H1 (cell line): ENCODE measurements around the gene TBC1D19. TPM values are rescaled to one million over a fixed set of nuclear protein-coding genes. Genes with fewer than 3 reads are reported as not detected.

Source experiments
- CTCF ChIA-PET: fragments of 300-600 bp; sonication (Branson Sonifier 250); formaldehyde crosslinking; loops from one replicate; lab custom pipeline; 2021; ENCODE audit not compliant: partially characterized antibody; lab: Charles Lee
- POLR2A ChIA-PET: fragments of 300-600 bp; sonication (Branson Sonifier 250); formaldehyde crosslinking; loops from one replicate; lab custom pipeline; 2021; ENCODE audit warnings: inconsistent platforms; ENCODE audit not compliant: partially characterized antibody; lab: Charles Lee
- DNase-seq, 2 experiments: peaks; one replicate each; pipeline versions ENCODE4 v3.0.0 to v3.0.0-alpha.2; 2010 to 2022; ENCODE audit warnings: low spot score in 2 of 2, low read depth in 1 of 2, mixed read lengths in 1 of 2
- FAIRE-seq: peaks from 2 replicates; lab custom pipeline; 2011; peaks lifted over from hg19 to GRCh38; lab: Jason Lieb, UNC
- H2AFZ ChIP-seq: 2 replicates; pipeline ENCODE4 v1.8.1; 2012; ENCODE audit warnings: low read length, inconsistent platforms
- H2AK5ac ChIP-seq: 2 replicates; pipeline ENCODE4 v1.6.1; 2013; ENCODE audit warnings: low read depth, low read length
- H2BK120ac ChIP-seq: replicated peaks from 2 replicates; pipeline ENCODE3; 2013; ENCODE audit warnings: low read depth, low read length, inconsistent platforms
- H2BK12ac ChIP-seq: 2 replicates; pipeline ENCODE4 v1.6.1; 2013; ENCODE audit warnings: low read depth, low read length
- H2BK15ac ChIP-seq: 2 replicates; pipeline ENCODE4 v1.6.1; 2013; ENCODE audit warnings: low read length
- H2BK20ac ChIP-seq: 2 replicates; pipeline ENCODE4 v1.6.1; 2013; ENCODE audit warnings: low read length
- H2BK5ac ChIP-seq: 2 replicates; pipeline ENCODE4 v1.6.1; 2013; ENCODE audit warnings: low read depth, low read length
- H3K14ac ChIP-seq: 2 replicates; pipeline ENCODE4 v1.6.1; 2013; ENCODE audit warnings: inconsistent platforms; ENCODE audit not compliant: insufficient read length
- H3K18ac ChIP-seq: 2 replicates; pipeline ENCODE4 v1.6.1; 2013; ENCODE audit warnings: low read length; ENCODE audit errors: extremely low read depth
- H3K23ac ChIP-seq: 2 replicates; pipeline ENCODE4 v1.6.1; 2013; ENCODE audit warnings: inconsistent platforms; ENCODE audit not compliant: insufficient read length
- H3K23me2 ChIP-seq: 2 replicates; pipeline ENCODE4 v1.6.1; 2013; ENCODE audit warnings: low read depth, low read length
- H3K27ac ChIP-seq: 2 replicates; pipeline ENCODE4 v1.6.1; 2011; ENCODE audit warnings: low read depth, low read length, inconsistent platforms
- H3K27me3 ChIP-seq, 4 experiments: replicated peaks in 1 of 4; 1 replicate in 1 of 4; 2 replicates in 3 of 4; pipeline versions ENCODE4 v1.6.1 to v1.8.1; 2011 to 2013; ENCODE audit warnings: low read length in 3 of 4, mild to moderate bottlenecking in 3 of 4, inconsistent platforms in 2 of 4, mixed read lengths in 2 of 4, moderate library complexity in 1 of 4; ENCODE audit not compliant: control insufficient read depth in 3 of 4, insufficient read depth in 3 of 4; ENCODE audit errors: extremely low read depth in 1 of 4
- H3K36me3 ChIP-seq, 4 experiments: 2 replicates each; pipeline versions ENCODE4 v1.6.1 to v1.8.1; 2011 to 2013; ENCODE audit warnings: mild to moderate bottlenecking in 4 of 4, low read length in 3 of 4, moderate library complexity in 2 of 4, control low read depth in 1 of 4, inconsistent platforms in 1 of 4; ENCODE audit not compliant: insufficient read depth in 4 of 4, control insufficient read depth in 2 of 4
- H3K4ac ChIP-seq: replicated peaks from 2 replicates; pipeline ENCODE3; 2013; ENCODE audit warnings: low read length, low read depth, mixed read lengths, inconsistent platforms; ENCODE audit not compliant: insufficient read length
- H3K4me1 ChIP-seq, 4 experiments: replicated peaks in 1 of 4; 1 replicate in 1 of 4; 2 replicates in 3 of 4; pipeline versions ENCODE4 v1.6.1 to v1.8.1; 2011 to 2013; ENCODE audit warnings: low read length in 3 of 4, inconsistent platforms in 2 of 4, mixed read lengths in 1 of 4; ENCODE audit not compliant: insufficient read depth in 4 of 4, control insufficient read depth in 3 of 4
- H3K4me2 ChIP-seq, 2 experiments: 2 replicates each; pipeline versions ENCODE4 v1.6.1 to v1.8.1; 2011 to 2013; ENCODE audit warnings: low read depth in 2 of 2, low read length in 2 of 2, control low read depth in 1 of 2, inconsistent platforms in 1 of 2, mild to moderate bottlenecking in 1 of 2; ENCODE audit not compliant: insufficient read depth in 1 of 2
- H3K4me3 ChIP-seq, 4 experiments: fragments of 200-600, 300-600 bp in 1 of 4; sonication (generic), shearing (Covaris generic), sonication (Bioruptor Twin) in 1 of 4; 2 replicates each; pipeline versions ENCODE4 v1.5.1 to v1.8.1; 2011 to 2016; ENCODE audit warnings: low read length in 4 of 4, low read depth in 3 of 4, control low read depth in 2 of 4, inconsistent platforms in 2 of 4, mild to moderate bottlenecking in 2 of 4, mixed read lengths in 1 of 4, moderate library complexity in 1 of 4; ENCODE audit not compliant: insufficient read depth in 2 of 4; ENCODE audit errors: extremely low read depth in 1 of 4
- H3K56ac ChIP-seq: replicated peaks from 2 replicates; pipeline ENCODE3; 2013; ENCODE audit warnings: low read depth, mild to moderate bottlenecking, mixed read lengths, low read length, inconsistent platforms; ENCODE audit not compliant: insufficient read length
- H3K79me1 ChIP-seq: 2 replicates; pipeline ENCODE4 v1.6.1; 2013; ENCODE audit warnings: low read depth, low read length, control low read depth
- H3K79me2 ChIP-seq, 2 experiments: 2 replicates each; pipeline versions ENCODE4 v1.6.1 to v1.8.1; 2012 to 2013; ENCODE audit warnings: low read length in 2 of 2, mild to moderate bottlenecking in 2 of 2, inconsistent platforms in 1 of 2; ENCODE audit not compliant: insufficient read depth in 2 of 2, control insufficient read depth in 1 of 2
- H3K9ac ChIP-seq, 4 experiments: replicated peaks in 1 of 4; 1 replicate in 1 of 4; 2 replicates in 3 of 4; pipeline versions ENCODE4 v1.6.1 to v1.8.1; 2011 to 2013; ENCODE audit warnings: low read depth in 3 of 4, low read length in 3 of 4, control low read depth in 2 of 4, mild to moderate bottlenecking in 2 of 4, moderate library complexity in 2 of 4, inconsistent platforms in 1 of 4; ENCODE audit errors: extremely low read depth in 1 of 4
- H3K9me3 ChIP-seq, 2 experiments: 2 replicates each; pipeline versions ENCODE4 v1.6.1 to v1.8.1; 2012 to 2013; ENCODE audit warnings: mild to moderate bottlenecking in 2 of 2, moderate library complexity in 2 of 2, control low read depth in 1 of 2, inconsistent platforms in 1 of 2, low read depth in 1 of 2, low read length in 1 of 2, mixed read lengths in 1 of 2; ENCODE audit not compliant: insufficient read depth in 2 of 2
- H4K20me1 ChIP-seq, 2 experiments: replicated peaks in 1 of 2; 2 replicates each; pipeline versions ENCODE3 to v1.8.1; 2011 to 2013; ENCODE audit warnings: inconsistent platforms in 2 of 2, low read length in 2 of 2, mild to moderate bottlenecking in 1 of 2; ENCODE audit not compliant: insufficient read depth in 2 of 2, control insufficient read depth in 1 of 2
- H4K5ac ChIP-seq: 2 replicates; pipeline ENCODE4 v1.6.1; 2013; ENCODE audit warnings: low read length, low read depth, mixed read lengths, inconsistent platforms; ENCODE audit not compliant: insufficient read length
- H4K8ac ChIP-seq: 2 replicates; pipeline ENCODE4 v1.8.0; 2013; ENCODE audit warnings: mild to moderate bottlenecking, moderate library complexity, low read length, inconsistent platforms; ENCODE audit not compliant: insufficient read depth; ENCODE audit errors: extremely low read depth
- H4K91ac ChIP-seq: replicated peaks from 2 replicates; pipeline ENCODE3; 2013; ENCODE audit warnings: low read length, mixed read lengths, inconsistent platforms; ENCODE audit not compliant: insufficient read length
- CHD1 ChIP-seq: IDR thresholded peaks from 2 replicates; pipeline ENCODE4 v1.6.1; 2012; ENCODE audit warnings: low read depth, low read length, improper control_type of control experiment
- CREB1 ChIP-seq: IDR thresholded peaks from 2 replicates; pipeline ENCODE4 v1.6.1; 2012; ENCODE audit warnings: inconsistent platforms
- EP300 ChIP-seq, 2 experiments: IDR thresholded peaks; 1 replicate in 1 of 2; 2 replicates in 1 of 2; pipeline ENCODE4 v1.6.1; 2011 to 2012; ENCODE audit warnings: low read depth in 2 of 2, low read length in 2 of 2, mild to moderate bottlenecking in 2 of 2, borderline replicate concordance in 1 of 2, inconsistent platforms in 1 of 2, moderate library complexity in 1 of 2
- GABPA ChIP-seq: IDR thresholded peaks from 2 replicates; pipeline ENCODE4 v1.6.1; 2011; ENCODE audit warnings: mild to moderate bottlenecking, low read length, moderate library complexity, borderline replicate concordance; ENCODE audit not compliant: insufficient read depth
- HDAC6 ChIP-seq: IDR thresholded peaks from one replicate; pipeline ENCODE4 v1.7.1; 2012; ENCODE audit warnings: low read depth, mild to moderate bottlenecking, inconsistent platforms, low read length, moderate library complexity
- KDM5A ChIP-seq: fragments of 200-600 bp; IDR thresholded peaks from 2 replicates; pipeline ENCODE4 v1.7.1; 2012; ENCODE audit warnings: mild to moderate bottlenecking, low read length, inconsistent platforms, mixed read lengths
- POLR2AphosphoS5 ChIP-seq: IDR thresholded peaks from 2 replicates; pipeline ENCODE4 v1.6.1; 2011; ENCODE audit warnings: low read depth, low read length
- POU5F1 ChIP-seq: IDR thresholded peaks from 2 replicates; pipeline ENCODE4 v1.6.1; 2011; ENCODE audit warnings: low read depth, mild to moderate bottlenecking, low read length, moderate library complexity
- RBBP5 ChIP-seq: IDR thresholded peaks from 2 replicates; pipeline ENCODE4 v1.7.1; 2012; ENCODE audit warnings: low read depth, mild to moderate bottlenecking, inconsistent platforms, low read length, moderate library complexity, borderline replicate concordance
- SIN3A ChIP-seq, 2 experiments: IDR thresholded peaks in 1 of 2; conservative IDR thresholded peaks in 1 of 2; 2 replicates each; pipeline ENCODE4 v1.6.1; 2011 to 2012; ENCODE audit warnings: low read length in 2 of 2, improper control_type of control experiment in 1 of 2, low read depth in 1 of 2, mild to moderate bottlenecking in 1 of 2
- SP2 ChIP-seq: IDR thresholded peaks from 2 replicates; pipeline ENCODE4 v1.6.1; 2012; ENCODE audit warnings: mild to moderate bottlenecking, low read length, inconsistent platforms
- SP4 ChIP-seq: IDR thresholded peaks from 2 replicates; pipeline ENCODE4 v1.6.1; 2012; ENCODE audit warnings: low read length, inconsistent platforms
- TCF12 ChIP-seq: IDR thresholded peaks from 2 replicates; pipeline ENCODE4 v1.6.1; 2011; ENCODE audit warnings: low read depth, mild to moderate bottlenecking, low read length
- WGBS, 2 experiments: shearing (Covaris generic) in 1 of 2; methylation state at CpG; one replicate each; pipeline versions ENCODE4 v1.1.6 to v1.1.7; 2013 to 2015; ENCODE audit warnings: low lambda C conversion rate in 2 of 2, mixed read lengths in 2 of 2, inconsistent platforms in 1 of 2, low coverage in 1 of 2, missing lambda C conversion rate in 1 of 2; ENCODE audit not compliant: insufficient replicate concordance in 2 of 2, insufficient coverage in 1 of 2, insufficient read length in 1 of 2; ENCODE audit errors: extremely low coverage in 1 of 2, missing lambda C conversion rate in 1 of 2; 5-methylcytosine and 5-hydroxymethylcytosine counted together
- polyA plus RNA-seq, 7 experiments: library from polyadenylated mRNA; depleted of rRNA in 3 of 7; stranded (reverse) in 5 of 7; unstranded in 2 of 7; fragments of >200 nt in 5 of 7; fragments of 200-250 nt in 2 of 7; gene quantifications; 1 replicate in 5 of 7; 2 replicates in 1 of 7; 4 replicates in 1 of 7; pipeline versions ENCODE4 v1.2.1 to v1.2.3, GENCODE V29; 2011 to 2013; ENCODE audit warnings: missing spikeins in 2 of 7, mixed read lengths in 2 of 7
- total RNA-seq: library from RNA; stranded (reverse); fragmentation: NEBNext Ultra II Directional; extraction: Animal tissue kit (Norgen Biotek cat#: 25700); gene quantifications from 2 replicates; pipeline ENCODE4 v1.2.1, GENCODE V29; 2021
- TF ChIP-seq, protein P1 (sequence below): IDR thresholded peaks from 2 replicates; pipeline ENCODE4 v1.6.1; 2012; ENCODE audit warnings: inconsistent platforms

Gene TBC1D19
- total and polyA plus RNA-seq, 2 of the 8 experiments (the other 6 are each of a cell fraction or from before 2014, with no cell fraction given): 1.9 to 3.5 TPM

DNA sequence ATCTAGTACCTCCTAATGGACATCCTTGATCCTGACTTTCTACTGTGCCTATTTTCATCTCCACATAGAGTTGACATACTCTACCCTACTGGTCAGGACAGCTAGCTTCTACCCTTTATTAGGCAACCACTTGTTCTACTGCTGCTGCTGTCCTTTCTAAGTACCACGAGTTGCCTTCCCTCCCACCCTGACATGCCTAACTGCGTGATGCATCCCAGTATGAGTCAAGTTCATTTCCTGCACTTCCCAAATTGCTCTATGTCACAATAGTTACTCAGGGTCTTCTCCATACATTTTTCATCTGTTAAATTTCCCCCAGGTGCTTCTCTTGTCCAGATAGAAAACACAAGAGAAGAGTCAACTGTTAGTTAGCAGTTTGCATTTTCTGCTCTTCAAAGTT lies 133.4 kb downstream of the TBC1D19 start:
- Histone ChIP-seq H3K14ac (no peak overlapping the region), H4K91ac (no peak overlapping the region), H3K9ac (no peak overlapping the region), H2BK15ac (no peak overlapping the region), H3K18ac (no peak overlapping the region), H3K79me1 (no peaks in the 10 kb centered on the region), H3K23me2 (no peaks in the 10 kb centered on the region), H3K4ac (no peak overlapping the region), H2BK120ac (no peak overlapping the region), H2BK5ac (no peak overlapping the region), H3K4me3 (no peak overlapping the region), H2BK20ac (no peak overlapping the region), H2AK5ac (no peak overlapping the region), H3K36me3 (no peaks in the 10 kb centered on the region), H3K27me3 (no peaks in the 10 kb centered on the region), H3K79me2 (no peaks in the 10 kb centered on the region), H3K27ac (no peak overlapping the region), H4K20me1 (no peaks in the 10 kb centered on the region), H2BK12ac (no peak overlapping the region), H2AFZ (no peak overlapping the region), H3K56ac (no peak overlapping the region), H3K4me1 (no peaks in the 10 kb centered on the region), H4K5ac (no peak overlapping the region), H4K8ac (no peak overlapping the region), H3K23ac (no peak overlapping the region), H3K4me2 (no peak overlapping the region), H3K9me3 (no peaks in the 10 kb centered on the region)
- WGBS, 2 experiments: 77% methylated on average over 2 of the region's 2 CpGs; no CpG with 5 or more reads in 1 of the 2 experiments
- DNase-seq (no peak), FAIRE-seq (no peak)
- CTCF ChIA-PET: no interaction called here
- TF ChIP-seq POLR2AphosphoS5 (no peak), SP2 (no peak), HDAC6 (no peak), SP4 (no peak), RBBP5 (no peak), CHD1 (no peak), GABPA (no peak), POU5F1 (no peak), SIN3A (conservative IDR thresholded peaks at IDR 0.05 in 1 of 2, IDR thresholded peaks at IDR 0.05 in 1 of 2; ENCODE audit: low read depth in 1 of 2, low read length in 2 of 2) (no peak), TCF12 (no peak), CREB1 (no peak), EP300 (IDR thresholded peaks at IDR 0.05; ENCODE audit: borderline replicate concordance in 1 of 2, low read depth in 2 of 2, low read length in 2 of 2) (no peak), KDM5A (no peak)
- TF ChIP-seq, protein P1, sequence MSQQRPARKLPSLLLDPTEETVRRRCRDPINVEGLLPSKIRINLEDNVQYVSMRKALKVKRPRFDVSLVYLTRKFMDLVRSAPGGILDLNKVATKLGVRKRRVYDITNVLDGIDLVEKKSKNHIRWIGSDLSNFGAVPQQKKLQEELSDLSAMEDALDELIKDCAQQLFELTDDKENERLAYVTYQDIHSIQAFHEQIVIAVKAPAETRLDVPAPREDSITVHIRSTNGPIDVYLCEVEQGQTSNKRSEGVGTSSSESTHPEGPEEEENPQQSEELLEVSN: no peak
- POLR2A ChIA-PET: no interaction called here
